Stomach (tissue), 4 donors: ENCODE measurements around the gene ATG5.
"Not testable (repeated sequence)": the region's sequence is repeated elsewhere in the genome, so short reads cannot be mapped to it uniquely, and the experiment has no call there.

Experiments used
- POLR2A ChIP-seq, 4 donors: fragments of 450-650 bp; IDR thresholded peaks; one replicate each; pipeline ENCODE4 v1.6.1; 2016; ENCODE audit warnings: antibody characterized with exemption in 4 of 4, control low read depth in 2 of 4, mild to moderate bottlenecking in 1 of 4, moderate library complexity in 1 of 4
- POLR2AphosphoS5 ChIP-seq, 3 donors: sonication (generic); formaldehyde crosslinking; IDR thresholded peaks; one replicate each; pipeline ENCODE4 v1.6.1; 2016; ENCODE audit warnings: antibody characterized with exemption in 3 of 3
- TF ChIP-seq, protein P1 (sequence below), 7 experiments: fragments of 450-650 bp in 4 of 7; fragments of 200-600 bp in 3 of 7; sonication (generic) in 3 of 7; IDR thresholded peaks; one replicate each; pipeline ENCODE4 v1.5.1; 2016 to 2019; ENCODE audit warnings: antibody characterized with exemption in 7 of 7, control low read depth in 2 of 7, mild to moderate bottlenecking in 1 of 7

DNA sequence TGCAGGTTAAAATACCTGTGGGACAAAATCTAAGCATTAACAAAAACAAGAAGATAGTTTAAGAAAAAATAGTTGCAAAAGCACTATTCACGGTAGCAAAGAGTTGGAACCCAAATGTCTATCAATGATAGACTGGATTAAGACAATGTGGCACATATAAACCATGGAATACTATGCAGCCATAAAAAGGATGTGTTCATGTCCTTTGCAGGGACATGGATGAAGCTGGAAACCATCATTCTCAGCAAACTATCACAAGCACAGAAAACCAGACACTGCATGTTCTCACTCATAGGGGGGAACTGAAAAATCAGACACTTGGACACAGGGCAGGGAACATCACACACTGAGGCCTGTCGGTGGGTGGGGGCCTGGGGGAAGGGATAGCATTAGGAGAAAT is 65.8 kb downstream of the ATG5 start:
- TF ChIP-seq, protein P1, sequence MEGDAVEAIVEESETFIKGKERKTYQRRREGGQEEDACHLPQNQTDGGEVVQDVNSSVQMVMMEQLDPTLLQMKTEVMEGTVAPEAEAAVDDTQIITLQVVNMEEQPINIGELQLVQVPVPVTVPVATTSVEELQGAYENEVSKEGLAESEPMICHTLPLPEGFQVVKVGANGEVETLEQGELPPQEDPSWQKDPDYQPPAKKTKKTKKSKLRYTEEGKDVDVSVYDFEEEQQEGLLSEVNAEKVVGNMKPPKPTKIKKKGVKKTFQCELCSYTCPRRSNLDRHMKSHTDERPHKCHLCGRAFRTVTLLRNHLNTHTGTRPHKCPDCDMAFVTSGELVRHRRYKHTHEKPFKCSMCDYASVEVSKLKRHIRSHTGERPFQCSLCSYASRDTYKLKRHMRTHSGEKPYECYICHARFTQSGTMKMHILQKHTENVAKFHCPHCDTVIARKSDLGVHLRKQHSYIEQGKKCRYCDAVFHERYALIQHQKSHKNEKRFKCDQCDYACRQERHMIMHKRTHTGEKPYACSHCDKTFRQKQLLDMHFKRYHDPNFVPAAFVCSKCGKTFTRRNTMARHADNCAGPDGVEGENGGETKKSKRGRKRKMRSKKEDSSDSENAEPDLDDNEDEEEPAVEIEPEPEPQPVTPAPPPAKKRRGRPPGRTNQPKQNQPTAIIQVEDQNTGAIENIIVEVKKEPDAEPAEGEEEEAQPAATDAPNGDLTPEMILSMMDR (IDR thresholded peaks at IDR 0.05) = not testable (repeated sequence)
- TF ChIP-seq POLR2A, POLR2AphosphoS5 (IDR thresholded peaks at IDR 0.05): not testable (repeated sequence)
